SU-DHL-6 (cell line): ENCODE results near the gene NCLN.

ENCODE experiments used
- H2AFZ ChIP-seq: fragments of 200-600 bp; sonication (generic); 2 replicates; pipeline ENCODE4 v1.6.1; 2014; ENCODE audit warnings: low read depth, mild to moderate bottlenecking, moderate library complexity, mixed read lengths, antibody characterized with exemption, low read length; ENCODE audit not compliant: severe bottlenecking
- H3F3A ChIP-seq: fragments of 200-600 bp; shearing (Covaris generic); 2 replicates; pipeline ENCODE4 v1.6.0; 2016; ENCODE audit warnings: antibody characterized with exemption, mild to moderate bottlenecking; ENCODE audit not compliant: insufficient read depth
- H3K27ac ChIP-seq: fragments of 200-600 bp; sonication (generic); 2 replicates; pipeline ENCODE4 v1.5.1; 2016; ENCODE audit warnings: low read depth, mild to moderate bottlenecking, low read length, moderate library complexity, mixed read lengths
- H3K27me3 ChIP-seq: fragments of 200-600 bp; sonication (generic), shearing (Covaris generic); 2 replicates; pipeline ENCODE4 v1.6.0; 2014; ENCODE audit warnings: mild to moderate bottlenecking, low read length
- H3K36me3 ChIP-seq: fragments of 200-600 bp; sonication (generic); 2 replicates; pipeline ENCODE4 v1.6.1; 2014; ENCODE audit warnings: mild to moderate bottlenecking, low read length, mixed read lengths
- H3K4me2 ChIP-seq: fragments of 300-600, 200-600 bp; shearing (Covaris generic), sonication (generic); 2 replicates; pipeline ENCODE4 v1.6.0; 2014; ENCODE audit warnings: low read length, low read depth, mild to moderate bottlenecking; ENCODE audit not compliant: poor library complexity, severe bottlenecking
- H3K4me3 ChIP-seq: fragments of 200-600 bp; sonication (generic); 2 replicates; pipeline ENCODE4 v1.5.1; 2014; ENCODE audit warnings: antibody characterized with exemption, low read length, mild to moderate bottlenecking, mixed read lengths; ENCODE audit not compliant: insufficient read depth, poor library complexity, severe bottlenecking
- H3K79me2 ChIP-seq: fragments of 200-600 bp; sonication (generic); 2 replicates; pipeline ENCODE4 v1.6.1; 2014; ENCODE audit warnings: mild to moderate bottlenecking, low read length, moderate library complexity; ENCODE audit not compliant: insufficient read depth
- H3K9ac ChIP-seq: fragments of 200-600 bp; sonication (generic); 2 replicates; pipeline ENCODE4 v1.7.0; 2014; ENCODE audit warnings: mild to moderate bottlenecking, low read length
- H3K9me2 ChIP-seq: fragments of 200-600 bp; sonication (generic); replicated peaks from 2 replicates; pipeline ENCODE4 v1.6.1; 2014; ENCODE audit warnings: low read length; ENCODE audit not compliant: insufficient read depth
- H3K9me3 ChIP-seq: fragments of 200-600 bp; sonication (generic); 2 replicates; pipeline ENCODE4 v1.6.1; 2014; ENCODE audit warnings: low read length, mixed read lengths; ENCODE audit not compliant: insufficient read depth
- H4K20me1 ChIP-seq: fragments of 200-600 bp; sonication (generic); 2 replicates; pipeline ENCODE4 v1.6.1; 2014; ENCODE audit warnings: low read depth, mild to moderate bottlenecking, antibody characterized with exemption, low read length, moderate library complexity, mixed read lengths
- CTCF ChIP-seq: fragments of 200-600 bp; sonication (generic); IDR thresholded peaks from one replicate; pipeline ENCODE4 v1.5.1; 2017; ENCODE audit warnings: antibody characterized with exemption, mild to moderate bottlenecking, low read length, moderate library complexity; ENCODE audit not compliant: insufficient read depth, poor library complexity, severe bottlenecking
- EZH2phosphoT487 ChIP-seq: fragments of 200-600 bp; sonication (generic), shearing (Covaris generic); conservative IDR thresholded peaks from 2 replicates; pipeline ENCODE4 v1.6.1; 2018; ENCODE audit warnings: mild to moderate bottlenecking, antibody characterized with exemption, low read length, moderate library complexity, mixed read lengths

Gene NCLN

GRCh38 chr19:3250675-3251074 lies 64.9 kb downstream of the NCLN start:
- no peaks in the 10 kb centered on the region for H3K36me3 ChIP-seq
- TF ChIP-seq EZH2phosphoT487 (no peak), CTCF (peak; percentile 18)

GRCh38 chr19:3251229-3251628 lies 65.5 kb downstream of the NCLN start:
- Histone ChIP-seq H3K9me3 (no peaks in the 10 kb centered on the region), H3K27ac (no peak overlapping the region), H3K4me2 (no peak overlapping the region), H3K9me2 (no peaks in the 10 kb centered on the region), H3F3A (no peaks in the 10 kb centered on the region), H3K36me3 (no peaks in the 10 kb centered on the region), H3K9ac (no peak overlapping the region), H3K27me3 (no peaks in the 10 kb centered on the region), H3K4me3 (no peak overlapping the region), H4K20me1 (no peaks in the 10 kb centered on the region), H2AFZ (no peak overlapping the region), H3K79me2 (no peaks in the 10 kb centered on the region)
- no peak for TF ChIP-seq CTCF
- TF ChIP-seq EZH2phosphoT487 = no peak

More at GRCh38 chr19:3250675-3251074, 64.9 kb downstream of the NCLN start:
- H3K9me3 ChIP-seq = no peaks in the 10 kb centered on the region
- H3K27ac ChIP-seq = no peak overlapping the region
- H3K27me3 ChIP-seq = no peaks in the 10 kb centered on the region
- no peaks in the 10 kb centered on the region for H4K20me1 ChIP-seq
- no peak overlapping the region for H3K9ac ChIP-seq
- no peaks in the 10 kb centered on the region for H3K9me2 ChIP-seq
- no peaks in the 10 kb centered on the region for H3K79me2 ChIP-seq
- H3F3A ChIP-seq = no peaks in the 10 kb centered on the region
- H3K4me2 ChIP-seq = no peak overlapping the region
- H2AFZ ChIP-seq = no peak overlapping the region
- H3K4me3 ChIP-seq = no peak overlapping the region

GRCh38 chr19:3252650-3253049 lies 66.9 kb downstream of the NCLN start:
- H3K4me2 ChIP-seq = no peak overlapping the region
- no peaks in the 10 kb centered on the region for H3K27me3 ChIP-seq
- no peak for TF ChIP-seq CTCF
- no peak for TF ChIP-seq EZH2phosphoT487

More at GRCh38 chr19:3252650-3253049, 66.9 kb downstream of the NCLN start:
- no peaks in the 10 kb centered on the region for H3K36me3 ChIP-seq
- no peaks in the 10 kb centered on the region for H3K9me2 ChIP-seq
- H3K9ac ChIP-seq = no peak overlapping the region
- no peak overlapping the region for H2AFZ ChIP-seq
- H3K27ac ChIP-seq = no peak overlapping the region
- no peaks in the 10 kb centered on the region for H4K20me1 ChIP-seq
- H3K79me2 ChIP-seq = no peaks in the 10 kb centered on the region
- no peaks in the 10 kb centered on the region for H3K9me3 ChIP-seq
- H3F3A ChIP-seq = no peaks in the 10 kb centered on the region
- H3K4me3 ChIP-seq = no peak overlapping the region
